Anterior cingulate cortex (tissue), 58 donors: ENCODE data around the gene CD40.
A peak's percentile ranks its signal among the peaks of the same experiment; 100 is the strongest.

Experiments used
- DNase-seq, 58 donors: peaks; one replicate each; lab custom pipeline; 2025; lab: John Stamatoyannopoulos, UW

The CD40 gene

DNA sequence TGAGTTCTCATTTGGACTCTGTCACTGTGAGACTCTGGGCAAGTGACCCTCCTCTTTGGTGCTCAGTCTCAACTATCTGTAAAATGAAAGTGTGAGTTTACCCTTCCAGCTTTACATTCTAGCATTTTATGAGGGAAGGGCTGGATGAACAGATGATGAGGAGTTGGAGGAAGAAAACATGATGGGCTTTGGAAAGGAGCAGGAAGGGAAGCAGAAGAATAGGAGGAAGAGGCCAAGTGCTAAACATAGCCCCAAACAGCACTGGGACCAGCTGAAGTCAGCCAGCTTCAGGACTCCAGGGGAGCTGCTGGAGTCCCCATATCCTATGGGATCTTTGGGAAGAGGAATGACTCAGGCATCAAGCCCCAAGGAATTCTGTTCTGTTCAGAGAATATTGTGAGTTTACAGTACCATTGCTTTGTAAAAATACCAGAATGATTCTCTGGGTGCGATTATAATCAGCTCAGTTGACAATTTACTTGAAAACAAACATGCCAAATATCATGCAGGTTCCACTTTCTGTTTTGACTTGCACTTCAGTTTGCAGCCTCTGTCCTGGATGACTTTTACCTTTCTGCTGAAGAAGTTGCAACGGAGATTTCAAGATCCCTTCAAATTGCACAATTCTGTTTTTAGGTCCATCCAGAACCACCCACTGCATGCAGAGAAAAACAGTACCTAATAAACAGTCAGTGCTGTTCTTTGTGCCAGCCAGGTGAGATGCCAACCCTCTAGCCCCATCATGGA lies 3.2 kb downstream of the CD40 start:
- DNase-seq: no peak

DNA sequence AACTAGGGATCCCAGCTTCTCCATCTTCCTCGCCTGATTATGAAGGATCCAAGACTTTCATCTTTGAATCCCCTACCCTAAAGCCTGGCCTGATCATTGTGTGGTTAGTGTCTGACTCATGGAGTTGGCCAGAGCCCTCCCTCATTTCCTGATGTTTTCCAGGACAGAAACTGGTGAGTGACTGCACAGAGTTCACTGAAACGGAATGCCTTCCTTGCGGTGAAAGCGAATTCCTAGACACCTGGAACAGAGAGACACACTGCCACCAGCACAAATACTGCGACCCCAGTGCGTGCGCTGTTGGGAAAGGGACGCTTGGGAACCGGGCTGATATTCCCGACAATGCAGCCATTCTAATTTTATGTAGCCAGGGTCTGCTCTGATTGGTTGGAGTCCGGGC lies 4.0 kb downstream of the CD40 start:
- no peak for DNase-seq

DNA sequence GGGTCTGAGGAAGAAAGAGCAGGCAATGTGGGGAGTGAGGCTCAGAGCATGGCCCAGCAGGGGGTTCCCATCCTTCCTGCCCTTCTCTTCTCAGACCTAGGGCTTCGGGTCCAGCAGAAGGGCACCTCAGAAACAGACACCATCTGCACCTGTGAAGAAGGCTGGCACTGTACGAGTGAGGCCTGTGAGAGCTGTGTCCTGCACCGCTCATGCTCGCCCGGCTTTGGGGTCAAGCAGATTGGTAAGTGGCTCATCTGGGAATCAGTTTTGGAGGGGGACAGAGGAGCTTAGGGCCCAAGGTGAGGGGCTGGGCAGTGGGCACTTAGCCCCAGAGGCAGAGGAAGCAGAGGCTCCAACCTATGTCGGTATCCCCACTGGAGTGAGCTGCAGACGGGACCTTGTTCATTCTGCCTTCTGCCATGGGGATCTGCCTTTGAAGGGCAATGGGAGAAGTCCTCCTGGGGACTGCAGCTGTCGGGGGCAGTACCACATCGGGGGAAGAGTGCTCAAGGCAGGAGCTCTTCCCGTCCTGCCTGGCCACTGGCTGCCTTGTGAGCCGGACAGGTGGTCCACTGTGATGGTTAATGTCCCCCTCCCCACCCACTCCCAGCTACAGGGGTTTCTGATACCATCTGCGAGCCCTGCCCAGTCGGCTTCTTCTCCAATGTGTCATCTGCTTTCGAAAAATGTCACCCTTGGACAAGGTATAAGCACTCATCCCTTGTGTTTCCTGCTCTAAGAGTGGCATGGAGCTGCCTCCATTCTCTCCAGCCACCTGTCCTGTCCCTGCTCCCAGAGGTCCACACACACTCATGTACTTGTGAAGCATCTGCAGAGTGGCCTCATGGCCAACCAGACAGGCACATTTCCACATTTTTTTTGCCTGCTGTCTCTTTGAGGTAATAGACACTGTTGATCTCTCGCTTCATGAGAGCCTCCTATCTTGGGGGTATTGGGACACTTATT lies 4.7 kb downstream of the CD40 start:
- DNase-seq: no peak

DNA sequence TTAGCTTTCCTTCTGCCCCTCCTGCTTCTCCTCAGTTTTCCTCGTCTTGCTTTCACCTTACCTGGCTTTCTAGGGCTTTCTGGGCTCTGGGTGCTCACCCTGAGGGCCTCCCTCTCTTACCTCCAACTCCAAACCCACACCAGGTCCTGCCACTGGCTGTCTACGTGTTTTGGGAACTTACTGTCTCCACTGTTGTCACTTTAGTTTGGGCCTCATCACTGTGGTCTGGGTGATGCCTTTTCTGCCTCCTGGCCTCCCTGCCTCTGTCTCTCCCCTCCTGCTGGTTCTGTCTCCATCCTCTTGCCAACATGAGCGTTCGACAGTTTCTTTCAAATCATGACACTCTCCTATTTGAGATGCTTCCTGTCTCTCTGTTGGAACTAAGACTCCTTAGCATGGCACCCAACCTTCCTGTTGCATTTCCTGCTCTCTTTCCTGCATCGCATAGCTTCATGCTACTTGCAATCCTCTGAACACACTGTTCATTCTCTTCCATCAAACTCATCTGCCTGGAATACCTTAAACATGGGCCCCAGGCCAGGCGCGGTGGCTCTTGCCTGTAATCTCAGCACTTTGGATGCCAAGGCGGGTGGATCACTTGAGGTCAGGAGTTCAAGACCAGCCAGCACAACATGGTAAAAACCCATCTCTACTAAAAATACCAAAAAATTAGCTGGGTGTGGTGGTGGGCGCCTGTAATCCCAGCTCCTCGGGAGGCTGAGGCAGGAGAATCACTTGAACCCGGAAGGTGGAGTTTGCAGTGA lies 5.5 kb downstream of the CD40 start:
- DNase-seq: no peak

DNA sequence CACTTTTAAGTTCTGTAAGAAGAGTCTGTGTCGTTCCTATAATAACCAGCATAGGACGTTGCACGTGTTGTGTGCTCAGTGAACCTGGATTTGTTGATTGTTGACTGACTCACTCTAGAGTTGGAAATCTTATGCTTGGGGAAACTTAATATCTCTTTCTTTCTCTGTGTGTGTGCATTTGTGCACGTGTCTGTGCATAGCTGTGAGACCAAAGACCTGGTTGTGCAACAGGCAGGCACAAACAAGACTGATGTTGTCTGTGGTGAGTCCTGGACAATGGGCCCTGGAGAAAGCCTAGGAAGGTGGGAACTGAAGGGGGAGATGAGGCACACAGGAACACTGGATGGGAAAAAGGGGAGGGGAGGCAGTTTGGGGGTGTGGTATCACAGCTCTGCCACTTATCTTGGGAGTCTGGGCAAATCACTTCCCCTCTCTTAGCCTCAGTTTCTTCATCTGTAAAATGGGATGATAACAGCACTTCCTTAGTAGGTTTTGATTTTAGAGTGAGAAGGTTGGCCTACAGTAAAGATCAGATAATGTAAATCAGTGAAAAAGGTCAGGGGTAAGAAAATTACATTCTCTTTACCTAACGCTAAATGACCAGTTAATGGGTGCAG lies 8.4 kb downstream of the CD40 start:
- no peak for DNase-seq

DNA sequence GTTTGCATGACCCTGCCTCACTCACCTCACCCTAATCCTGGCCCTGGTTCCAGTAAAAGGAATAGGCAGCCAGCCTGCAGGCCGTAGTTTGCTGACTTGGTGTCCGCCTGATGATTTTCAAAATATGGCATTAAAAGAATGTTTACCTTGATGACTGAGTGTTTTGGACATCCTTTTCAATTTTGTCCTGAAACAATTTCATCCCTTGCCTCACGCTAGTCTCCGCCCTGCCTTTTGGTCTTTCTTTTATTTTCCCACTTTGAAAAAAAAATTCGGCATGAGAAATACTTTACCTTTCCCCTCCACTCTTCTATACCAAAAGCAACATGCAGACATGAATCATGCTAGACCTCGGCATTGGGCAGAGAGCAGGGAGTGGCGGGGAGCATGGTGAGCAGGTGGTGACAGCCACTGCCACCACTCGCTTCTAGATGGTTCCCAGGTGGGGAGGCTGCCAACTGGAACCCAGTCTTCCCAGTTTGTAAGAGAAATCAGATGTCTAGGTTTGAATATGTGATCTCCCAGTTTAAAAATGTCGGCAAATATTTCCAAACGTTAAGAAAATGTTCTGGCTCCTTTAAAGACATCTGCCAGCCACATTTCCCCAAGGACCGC lies 9.4 kb downstream of the CD40 start:
- DNase-seq: no peak

DNA sequence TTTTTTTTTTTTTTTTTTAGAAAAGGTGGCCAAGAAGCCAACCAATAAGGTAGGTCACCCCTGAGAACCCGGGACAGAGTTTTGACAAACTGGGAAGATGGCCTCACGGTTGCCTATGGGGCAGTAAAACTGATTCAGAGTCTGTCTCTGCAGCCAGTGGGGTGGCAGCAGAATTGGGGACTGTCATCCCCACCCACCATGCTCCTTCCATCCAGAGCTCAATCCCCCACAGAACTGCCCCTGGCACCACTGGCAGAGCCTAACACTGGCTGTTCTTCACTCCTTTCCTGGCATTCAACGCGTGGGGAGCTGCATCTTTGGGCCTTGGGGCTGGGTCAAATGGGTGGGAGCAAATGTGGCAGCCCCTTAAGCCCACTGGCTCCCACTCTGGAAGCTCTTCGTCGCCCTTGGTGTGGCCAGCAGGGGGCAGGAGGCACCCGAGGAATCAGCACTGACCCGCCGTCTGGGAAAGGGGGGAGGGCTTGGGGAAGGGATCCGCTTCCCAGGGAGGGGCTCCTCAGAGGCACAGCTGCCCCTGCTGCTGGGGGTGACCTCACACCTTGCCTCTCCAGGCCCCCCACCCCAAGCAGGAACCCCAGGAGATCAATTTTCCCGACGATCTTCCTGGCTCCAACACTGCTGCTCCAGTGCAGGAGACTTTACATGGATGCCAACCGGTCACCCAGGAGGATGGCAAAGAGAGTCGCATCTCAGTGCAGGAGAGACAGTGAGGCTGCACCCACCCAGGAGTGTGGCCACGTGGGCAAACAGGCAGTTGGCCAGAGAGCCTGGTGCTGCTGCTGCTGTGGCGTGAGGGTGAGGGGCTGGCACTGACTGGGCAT lies 10.4 kb downstream of the CD40 start:
- DNase-seq: peak in 27 of 58 donors; percentile 4 to 58 (median 24)

DNA sequence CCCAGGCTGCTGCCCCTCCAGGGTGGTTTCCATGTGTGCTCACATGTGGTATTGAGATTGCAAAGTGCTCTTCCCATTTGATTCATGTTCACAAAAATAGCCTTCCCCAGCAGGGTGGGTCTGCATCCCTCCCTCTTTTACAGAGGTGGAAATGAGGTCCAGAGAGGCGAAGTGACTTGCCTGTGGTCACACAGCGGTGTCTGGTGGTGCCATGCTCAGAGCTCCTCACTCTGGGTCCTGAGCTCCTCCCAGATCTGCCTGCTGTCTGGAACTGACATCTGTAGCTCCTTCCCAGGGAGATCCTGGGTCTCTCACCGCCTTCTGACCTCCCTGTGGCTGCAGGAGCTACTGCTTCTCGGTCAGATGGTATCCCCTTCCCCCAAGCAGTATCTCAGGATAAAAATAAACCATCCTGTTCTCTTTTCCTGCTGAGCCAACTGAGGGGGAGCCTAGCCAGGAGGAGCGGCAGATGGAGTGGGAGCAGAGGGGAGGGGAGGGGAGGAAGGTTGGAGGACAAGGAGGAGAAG lies 11.9 kb downstream of the CD40 start:
- DNase-seq: peak in 10 of 58 donors; percentile 3 to 31 (median 12)

DNA sequence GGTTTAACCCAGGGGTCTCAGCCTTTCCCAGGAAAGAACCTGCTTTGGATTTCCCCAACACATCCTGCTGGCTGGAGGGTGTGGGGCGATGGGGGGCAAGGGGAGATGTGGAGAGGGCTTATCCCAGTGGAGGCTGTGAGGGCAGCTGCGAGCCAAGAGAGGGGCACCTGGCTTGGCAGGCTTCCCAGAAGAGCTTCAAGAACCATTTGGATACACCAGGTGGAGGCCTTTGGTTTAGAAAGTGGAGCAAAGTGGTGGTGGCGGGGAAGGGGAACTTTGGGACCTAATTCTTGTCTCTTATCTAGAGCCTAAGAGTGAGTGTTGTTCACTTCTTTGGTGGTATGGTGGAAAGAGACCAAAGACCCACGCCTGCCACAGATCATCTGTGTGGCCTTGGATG lies 12.4 kb downstream of the CD40 start:
- no peak for DNase-seq

DNA sequence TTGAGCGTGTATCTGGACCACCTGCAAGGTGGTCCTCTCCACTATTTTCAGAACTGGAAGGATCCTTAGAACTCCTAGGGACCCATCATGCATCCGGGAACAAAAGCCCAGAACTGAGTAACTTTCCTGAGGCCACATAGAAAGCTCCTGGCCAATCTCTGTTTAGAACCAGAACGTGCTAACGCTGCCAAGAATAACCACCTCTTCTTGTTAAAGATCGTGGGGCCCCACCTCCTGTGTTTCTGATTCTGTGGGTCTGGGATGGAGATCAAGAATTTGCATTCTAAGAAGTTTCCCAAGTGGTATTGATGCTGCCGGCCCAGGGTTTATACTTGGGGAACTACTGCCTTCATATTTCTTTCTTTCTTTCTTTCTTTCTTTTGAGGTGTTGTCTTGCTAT lies 13.3 kb downstream of the CD40 start:
- DNase-seq: no peak

DNA sequence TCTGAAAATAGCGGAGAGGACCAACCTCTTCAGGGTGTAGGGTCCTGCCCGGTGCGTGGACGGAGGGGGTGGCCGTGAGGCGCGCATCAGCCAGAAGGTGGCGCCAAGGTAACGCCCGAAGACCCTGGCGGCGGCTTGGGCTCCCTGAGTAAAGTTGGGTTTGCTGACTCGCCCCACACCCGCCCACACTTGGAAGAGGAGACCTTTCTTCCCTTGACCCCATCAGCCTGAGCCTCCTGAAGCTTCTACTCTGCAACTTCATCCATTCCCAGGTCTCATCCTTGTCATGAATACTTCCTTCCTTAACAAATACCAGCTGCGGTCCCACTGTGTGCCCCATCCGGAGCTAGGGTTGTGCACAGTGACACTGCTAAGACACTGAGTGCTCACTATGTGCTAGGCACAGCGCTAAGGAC lies 14.6 kb downstream of the CD40 start:
- peak in 52 of 58 donors; percentile 8 to 80 (median 38) for DNase-seq

DNA sequence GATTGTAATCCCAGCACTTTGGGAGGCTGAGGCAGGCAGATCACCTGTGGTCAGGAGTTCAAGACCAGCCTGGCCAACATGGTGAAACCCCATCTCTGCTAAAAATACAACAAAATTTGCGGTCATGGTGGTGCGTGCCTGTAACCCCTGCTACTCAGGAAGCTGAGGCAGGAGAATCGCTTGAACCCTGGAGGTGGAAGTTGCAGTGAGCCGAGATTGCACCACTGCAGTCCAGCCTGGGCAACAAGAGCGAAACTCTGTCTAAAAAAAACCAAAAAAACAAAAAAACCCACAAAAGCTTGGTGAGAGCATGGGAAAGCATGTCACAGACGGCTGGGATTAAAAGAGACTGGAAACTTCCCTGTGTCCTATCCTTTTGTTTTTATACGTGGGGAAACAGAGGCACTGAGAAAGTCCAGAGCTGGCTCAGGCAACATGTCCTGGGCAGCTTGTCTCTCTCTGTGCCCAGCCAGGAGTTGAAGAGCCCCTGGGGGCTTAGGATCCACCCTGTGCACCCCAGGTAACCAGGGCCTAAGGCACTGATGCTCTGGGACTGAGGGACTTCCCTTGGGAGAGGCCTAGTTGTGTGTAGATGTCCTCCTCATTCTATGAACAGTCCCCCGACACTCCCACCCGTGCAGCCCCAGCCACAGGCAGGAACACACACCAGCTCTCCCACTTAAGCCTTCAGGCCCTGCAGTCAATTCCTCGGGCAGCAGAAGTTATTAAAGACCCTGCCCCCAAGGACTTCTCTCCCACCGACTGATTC lies 16.0 kb downstream of the CD40 start:
- no peak for DNase-seq

DNA sequence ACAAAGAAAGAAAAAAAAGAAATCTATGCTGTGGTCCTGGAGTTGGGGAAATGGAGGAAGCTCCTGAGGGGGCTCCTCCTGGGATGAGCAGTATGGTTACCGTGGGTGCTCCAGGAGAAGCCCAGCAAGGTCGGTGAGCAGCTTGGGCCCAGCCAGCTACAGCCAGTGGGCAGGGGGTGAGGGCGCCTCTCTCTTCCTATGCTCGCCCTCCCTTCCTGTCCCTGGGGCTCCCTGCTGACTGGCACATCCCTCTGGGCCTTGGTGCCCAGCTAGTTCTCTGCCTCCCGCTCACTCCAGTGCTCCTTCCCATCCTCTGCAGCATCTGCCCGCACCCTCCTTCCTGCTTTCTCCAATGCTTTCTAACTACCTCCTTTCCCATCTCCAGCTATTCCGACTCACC lies 16.6 kb downstream of the CD40 start:
- DNase-seq: no peak

DNA sequence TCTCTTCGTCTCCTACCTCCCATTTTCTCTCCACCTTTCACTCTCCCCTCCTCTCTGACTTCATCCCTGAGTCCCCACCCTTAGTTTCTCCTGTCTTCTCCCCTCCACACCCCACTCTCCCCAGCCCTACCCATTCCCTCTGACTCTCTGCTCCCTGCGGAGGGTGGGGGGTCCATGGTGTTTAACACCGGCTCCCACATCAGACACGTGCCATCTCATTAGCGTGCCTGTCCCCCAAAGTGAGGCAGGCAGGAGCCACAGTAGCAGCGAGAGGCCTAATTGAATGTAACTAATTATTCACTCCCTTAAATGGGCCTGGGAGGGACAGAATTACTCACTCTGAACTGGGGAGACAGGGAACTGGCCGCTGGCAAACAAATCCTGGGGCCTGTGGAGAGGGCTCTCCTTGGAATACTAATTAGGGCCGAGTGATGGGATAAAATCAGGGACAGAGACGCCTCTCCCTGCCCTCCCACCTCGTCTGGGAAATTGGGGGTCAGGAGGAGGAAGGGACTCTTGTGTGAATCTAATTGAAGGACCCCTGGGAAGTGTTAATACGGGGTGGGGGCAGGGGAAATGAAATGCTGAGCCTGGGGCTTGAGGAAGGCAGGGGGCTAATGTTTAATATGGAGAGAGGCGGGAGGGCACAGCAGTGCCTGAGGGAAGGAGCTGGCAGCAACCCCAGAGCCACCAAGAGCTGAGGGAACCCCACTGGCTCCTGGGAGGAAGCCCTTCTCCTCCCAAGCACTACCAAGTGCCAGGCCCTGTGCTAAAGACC lies 17.9 kb downstream of the CD40 start:
- DNase-seq: peak in 18 of 58 donors; percentile 4 to 43 (median 16)

DNA sequence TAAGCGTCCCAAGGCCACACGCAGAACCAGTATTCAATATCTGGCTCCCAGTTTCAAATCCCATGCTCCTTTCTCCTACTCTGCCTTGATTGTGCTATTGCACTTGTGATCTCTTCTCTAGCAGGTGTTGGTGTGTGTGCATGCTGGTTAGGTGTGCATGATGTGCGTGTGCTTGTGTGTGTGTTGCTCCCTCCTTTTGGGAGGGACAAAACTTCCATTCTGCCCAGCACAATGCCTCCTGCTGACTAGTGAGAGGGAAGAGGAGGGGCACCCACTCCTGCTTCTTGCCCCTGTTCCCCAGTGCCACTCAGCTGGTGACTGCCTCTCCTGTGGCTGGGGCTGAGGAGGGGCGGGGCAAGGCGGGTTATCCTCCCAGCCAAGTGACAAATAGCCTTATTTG lies 19.7 kb downstream of the CD40 start:
- DNase-seq: no peak

DNA sequence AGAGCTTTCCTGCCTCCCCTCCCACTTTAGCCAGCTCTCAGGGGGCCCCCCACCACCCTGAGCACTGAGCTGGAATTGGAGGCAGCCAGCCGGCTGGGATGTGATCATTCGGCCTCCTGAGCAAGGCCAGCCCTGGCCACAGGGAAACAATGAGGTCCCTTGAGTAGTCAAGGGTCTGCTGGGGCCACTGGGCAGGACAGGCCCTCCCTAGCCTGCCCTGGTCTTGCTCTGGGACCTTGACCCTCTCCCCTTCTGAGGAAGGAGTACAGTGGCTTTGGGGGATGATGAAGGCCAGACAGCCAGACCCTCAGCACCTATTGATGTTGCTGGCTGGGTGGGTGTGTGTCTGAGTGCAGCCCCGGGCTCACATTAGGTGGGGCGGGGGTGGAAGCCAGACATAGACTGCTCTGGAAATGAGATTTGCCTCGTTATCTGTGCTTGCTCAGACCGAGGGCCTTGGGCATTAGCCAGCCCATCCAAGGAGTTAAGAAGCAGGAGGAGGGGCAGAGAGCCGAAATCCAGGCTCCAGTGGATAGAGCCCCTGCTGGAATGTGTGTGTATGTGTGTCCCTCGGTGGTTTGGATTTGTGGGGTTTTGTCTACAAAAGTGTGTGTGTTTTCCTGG lies 21.3 kb downstream of the CD40 start:
- DNase-seq: no peak
